Measurements from ENCODE around the gene TLR8.

- no peak for TF ChIP-seq CTCF (IDR thresholded peaks at IDR 0.05)
- no peak for TF ChIP-seq CHD4 (IDR thresholded peaks at IDR 0.05; ENCODE audit: borderline replicate concordance)
These were observed 37.7 kb upstream of the TLR8 start for GRCh38 chrX:12868747-12869146.

All from A549 (cell line).